Measurements from ENCODE around the gene HDAC9.

Gene HDAC9

DNA sequence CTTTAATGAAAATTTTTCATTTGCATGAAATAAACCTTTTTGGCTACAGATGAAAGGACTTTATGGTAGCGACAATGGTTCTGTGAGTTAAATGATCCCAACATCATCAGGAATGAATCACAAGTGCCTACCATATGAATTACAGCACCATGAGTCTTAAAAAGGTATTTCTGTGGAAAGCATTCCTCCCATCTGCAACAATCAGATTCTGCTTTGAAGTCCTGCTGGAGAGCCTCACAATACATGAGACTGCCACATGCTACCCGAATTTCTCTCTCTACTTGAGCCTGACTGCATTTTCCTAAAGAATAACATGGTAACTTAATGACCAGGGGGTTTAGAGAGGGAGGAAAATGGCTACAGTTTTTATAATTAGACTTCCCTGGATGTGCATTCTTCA is 431.6 kb downstream of the HDAC9 start:
- Histone ChIP-seq H3K27ac (no peak overlapping the region), H3K4me1 (no peaks in the 10 kb centered on the region), H3K4me3 (no peak overlapping the region), H3K4me2 (no peak overlapping the region), H3K9ac (no peak overlapping the region), H3K9me3 (no peaks in the 10 kb centered on the region), H3K27me3 (no peaks in the 10 kb centered on the region), H4K20me1 (no peaks in the 10 kb centered on the region), H3K36me3 (no peaks in the 10 kb centered on the region)
- no peak for TF ChIP-seq Cebpa-rat (IDR thresholded peaks at IDR 0.05)

DNA sequence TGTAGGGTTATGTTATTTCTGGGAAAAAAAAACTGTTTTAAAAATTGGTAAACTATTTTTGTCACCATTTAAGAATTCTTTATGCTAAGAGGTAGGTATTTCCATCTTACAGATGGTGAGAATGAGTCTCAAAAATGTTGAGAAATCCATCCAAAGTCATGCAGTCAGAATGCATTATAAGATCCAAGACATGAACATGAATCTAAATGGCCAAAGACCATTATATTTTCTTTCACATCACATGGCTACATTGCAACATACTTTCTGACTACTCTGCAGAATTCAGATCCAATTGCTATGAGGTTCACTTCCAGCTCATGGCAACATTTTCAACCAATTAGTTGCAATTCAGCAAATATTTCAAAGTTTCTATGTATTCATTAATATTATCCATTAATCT is 440.7 kb downstream of the HDAC9 start:
- H3K27me3 ChIP-seq, result no peaks in the 10 kb centered on the region
- no peaks in the 10 kb centered on the region for H3K9me3 ChIP-seq
- H3K4me1 ChIP-seq, result no peaks in the 10 kb centered on the region
- no peak for TF ChIP-seq Cebpa-rat (IDR thresholded peaks at IDR 0.05)
- no peak overlapping the region for H3K9ac ChIP-seq
- H4K20me1 ChIP-seq, result no peaks in the 10 kb centered on the region
- no peak overlapping the region for H3K27ac ChIP-seq
- no peak overlapping the region for H3K4me3 ChIP-seq
- no peaks in the 10 kb centered on the region for H3K36me3 ChIP-seq
- H3K4me2 ChIP-seq, result no peak overlapping the region

- Histone ChIP-seq H3K9ac (no peak overlapping the region), H3K4me2 (no peak overlapping the region), H3K27me3 (no peaks in the 10 kb centered on the region), H3K4me1 (no peaks in the 10 kb centered on the region), H4K20me1 (no peaks in the 10 kb centered on the region), H3K9me3 (no peaks in the 10 kb centered on the region), H3K27ac (no peak overlapping the region), H3K4me3 (no peak overlapping the region), H3K36me3 (no peaks in the 10 kb centered on the region)
- TF ChIP-seq Cebpa-rat (IDR thresholded peaks at IDR 0.05), result no peak
Observed at GRCh38 chr7:18939771-18940592, 444.4 kb downstream of the HDAC9 start.

DNA sequence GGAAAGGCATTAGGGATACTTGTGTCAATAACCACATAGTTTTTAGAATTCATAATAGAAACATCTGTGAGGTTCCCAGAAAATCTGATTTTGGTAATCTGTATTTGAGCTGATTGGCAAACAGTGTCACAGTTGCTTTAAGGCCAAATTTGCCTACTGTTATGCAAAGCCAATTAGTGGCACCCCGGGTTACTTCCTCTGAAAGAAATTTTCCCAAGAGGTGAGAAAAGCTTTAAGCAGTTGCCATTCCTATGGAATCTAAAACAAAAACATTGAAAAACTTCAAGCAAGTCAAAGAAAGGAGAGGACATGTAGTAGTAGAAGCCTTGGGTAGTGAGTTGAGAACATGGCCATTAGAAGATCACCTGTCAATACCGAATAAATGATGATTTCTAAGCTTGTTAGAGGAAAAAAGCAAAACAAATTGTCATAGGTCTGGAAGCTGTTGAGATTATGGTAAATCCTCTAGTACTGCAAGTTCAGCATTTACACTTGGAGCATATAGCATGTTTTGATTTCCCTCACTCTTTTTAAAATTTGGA is 445.1 kb downstream of the HDAC9 start:
- no peak overlapping the region for H3K4me2 ChIP-seq

DNA sequence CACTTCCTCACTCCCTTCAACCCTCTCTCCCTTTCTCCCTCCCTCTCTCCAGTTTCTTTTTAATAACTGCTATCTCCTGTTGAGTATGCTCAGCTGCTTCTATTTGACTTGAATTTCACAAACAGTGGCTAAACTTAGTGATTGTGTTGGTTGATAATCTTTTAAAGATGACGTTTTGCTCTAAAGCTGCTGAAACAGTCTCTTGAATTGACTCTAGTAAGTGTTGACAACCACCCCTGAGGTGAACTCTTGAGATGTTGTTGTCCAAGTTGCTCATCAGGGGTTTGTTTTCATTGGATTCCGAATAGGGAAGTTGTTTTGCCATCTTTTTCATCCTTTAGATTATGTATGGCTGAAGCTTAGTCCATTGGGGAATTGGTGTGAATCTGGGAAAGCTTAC is 445.7 kb downstream of the HDAC9 start:
- no peaks in the 10 kb centered on the region for H3K9me3 ChIP-seq
- no peaks in the 10 kb centered on the region for H3K4me1 ChIP-seq
- H3K36me3 ChIP-seq, result no peaks in the 10 kb centered on the region
- no peak overlapping the region for H3K9ac ChIP-seq
- H3K4me3 ChIP-seq, result no peak overlapping the region
- no peak for TF ChIP-seq Cebpa-rat (IDR thresholded peaks at IDR 0.05)
- H3K27me3 ChIP-seq, result no peaks in the 10 kb centered on the region
- H3K4me2 ChIP-seq, result no peak overlapping the region
- no peaks in the 10 kb centered on the region for H4K20me1 ChIP-seq
- no peak overlapping the region for H3K27ac ChIP-seq

More for the DNA sequence above, 445.1 kb downstream of the HDAC9 start:
- Histone ChIP-seq H3K9me3 (no peaks in the 10 kb centered on the region), H3K36me3 (no peaks in the 10 kb centered on the region), H3K4me1 (no peaks in the 10 kb centered on the region), H3K4me3 (no peak overlapping the region), H3K9ac (no peak overlapping the region), H4K20me1 (no peaks in the 10 kb centered on the region), H3K27me3 (no peaks in the 10 kb centered on the region), H3K27ac (no peak overlapping the region)
- TF ChIP-seq Cebpa-rat (IDR thresholded peaks at IDR 0.05), result no peak

- Histone ChIP-seq H3K27me3 (no peaks in the 10 kb centered on the region), H4K20me1 (no peaks in the 10 kb centered on the region), H3K36me3 (no peaks in the 10 kb centered on the region), H3K9me3 (no peaks in the 10 kb centered on the region), H3K27ac (no peak overlapping the region), H3K4me3 (no peak overlapping the region), H3K4me1 (no peaks in the 10 kb centered on the region), H3K4me2 (no peak overlapping the region), H3K9ac (no peak overlapping the region)
- TF ChIP-seq Cebpa-rat (IDR thresholded peaks at IDR 0.05), result no peak
Observed at GRCh38 chr7:18948521-18948920, 453.0 kb downstream of the HDAC9 start.

- no peaks in the 10 kb centered on the region for H4K20me1 ChIP-seq
- no peak overlapping the region for H3K27ac ChIP-seq
- no peak overlapping the region for H3K4me2 ChIP-seq
- H3K4me1 ChIP-seq, result no peaks in the 10 kb centered on the region
- H3K9me3 ChIP-seq, result no peaks in the 10 kb centered on the region
- no peak overlapping the region for H3K4me3 ChIP-seq
- no peaks in the 10 kb centered on the region for H3K36me3 ChIP-seq
- no peaks in the 10 kb centered on the region for H3K27me3 ChIP-seq
- H3K9ac ChIP-seq, result no peak overlapping the region
- no peak for TF ChIP-seq Cebpa-rat (IDR thresholded peaks at IDR 0.05)
Observed at GRCh38 chr7:18952846-18953245, 457.3 kb downstream of the HDAC9 start.

- no peaks in the 10 kb centered on the region for H3K27me3 ChIP-seq
- H3K36me3 ChIP-seq, result no peaks in the 10 kb centered on the region
- H3K4me1 ChIP-seq, result no peaks in the 10 kb centered on the region
- no peak overlapping the region for H3K4me2 ChIP-seq
- no peak overlapping the region for H3K27ac ChIP-seq
- H3K9ac ChIP-seq, result no peak overlapping the region
- no peaks in the 10 kb centered on the region for H3K9me3 ChIP-seq
- no peak for TF ChIP-seq Cebpa-rat (IDR thresholded peaks at IDR 0.05)
- no peak overlapping the region for H3K4me3 ChIP-seq
- no peaks in the 10 kb centered on the region for H4K20me1 ChIP-seq
Observed at GRCh38 chr7:18958627-18959026, 463.1 kb downstream of the HDAC9 start.

- H3K9me3 ChIP-seq, result no peaks in the 10 kb centered on the region
- no peak overlapping the region for H3K27ac ChIP-seq
- H3K4me2 ChIP-seq, result no peak overlapping the region
Observed at GRCh38 chr7:18960725-18961124, 465.2 kb downstream of the HDAC9 start.

GRCh38 chr7:18962031-18962430 is 466.5 kb downstream of the HDAC9 start:
- TF ChIP-seq Cebpa-rat (IDR thresholded peaks at IDR 0.05), result no peak
- H4K20me1 ChIP-seq, result no peaks in the 10 kb centered on the region
- no peaks in the 10 kb centered on the region for H3K36me3 ChIP-seq
- no peak overlapping the region for H3K4me3 ChIP-seq
- H3K9me3 ChIP-seq, result no peaks in the 10 kb centered on the region
- no peak overlapping the region for H3K4me2 ChIP-seq
- H3K27ac ChIP-seq, result no peak overlapping the region
- no peak overlapping the region for H3K9ac ChIP-seq
- H3K4me1 ChIP-seq, result no peaks in the 10 kb centered on the region
- H3K27me3 ChIP-seq, result no peaks in the 10 kb centered on the region

More at GRCh38 chr7:18960725-18961124, 465.2 kb downstream of the HDAC9 start:
- Histone ChIP-seq H4K20me1 (no peaks in the 10 kb centered on the region), H3K27me3 (no peaks in the 10 kb centered on the region), H3K4me1 (no peaks in the 10 kb centered on the region), H3K9ac (no peak overlapping the region), H3K36me3 (no peaks in the 10 kb centered on the region), H3K4me3 (no peak overlapping the region)
- TF ChIP-seq Cebpa-rat (IDR thresholded peaks at IDR 0.05), result no peak
